Ectodermal cell (in vitro differentiated cells): Measurements from ENCODE around the gene KRTAP12-1.

ENCODE experiments used
- H3K27ac ChIP-seq: 2 replicates; pipeline ENCODE4 v1.7.0; 2013; ENCODE audit warnings: mild to moderate bottlenecking, low read depth, low read length; ENCODE audit not compliant: insufficient read depth, poor library complexity, severe bottlenecking
- H3K27me3 ChIP-seq: 2 replicates; pipeline ENCODE4 v1.7.0; 2013; ENCODE audit warnings: mild to moderate bottlenecking, low read length; ENCODE audit not compliant: insufficient read depth, control insufficient read depth, poor library complexity, severe bottlenecking
- H3K36me3 ChIP-seq: one replicate; pipeline ENCODE4 v1.7.0; 2013; ENCODE audit warnings: low read length; ENCODE audit not compliant: control insufficient read depth, insufficient read depth
- H3K4me1 ChIP-seq: one replicate; pipeline ENCODE4 v1.7.0; 2013; ENCODE audit warnings: low read length; ENCODE audit not compliant: control insufficient read depth, insufficient read depth
- H3K4me3 ChIP-seq: 2 replicates; pipeline ENCODE4 v1.7.0; 2013; ENCODE audit warnings: low read depth, low read length, control low read depth; ENCODE audit not compliant: insufficient read depth
- H3K9me3 ChIP-seq: 2 replicates; pipeline ENCODE4 v1.7.0; 2013; ENCODE audit warnings: mild to moderate bottlenecking, low read length, moderate library complexity; ENCODE audit not compliant: control insufficient read depth
- WGBS, 2 experiments: methylation state at CpG; one replicate each; pipeline ENCODE4 v1.1.7; 2013; ENCODE audit warnings: missing lambda C conversion rate in 2 of 2; 5-methylcytosine and 5-hydroxymethylcytosine counted together

The KRTAP12-1 gene

GRCh38 chr21:44711327-44712202, 29.6 kb upstream of the KRTAP12-1 start, which contains the start of gene TSPEAR:
TSPEAR (minus strand) TSS chr21:44711572; CDS start chr21:44711514, 58 bp downstream.
- no peaks in the 10 kb centered on the region for H3K36me3 ChIP-seq
- H3K4me1 ChIP-seq, result peaks cover 71% of the 10 kb centered on the region
- H3K4me3 ChIP-seq, result no peak within 1 kb of the TSS
- H3K9me3 ChIP-seq, result no peaks in the 10 kb centered on the region
- peaks cover 74% of the 10 kb centered on the region for H3K27me3 ChIP-seq
- H3K27ac ChIP-seq, result no peak within 1 kb of the TSS
- WGBS, 2 experiments, result 2% methylated on average over 41 of the region's 41 CpGs

GRCh38 chr21:44710756-44711326, 28.9 kb upstream of the KRTAP12-1 start:
- Histone ChIP-seq H3K4me3 (no peak overlapping the region), H3K36me3 (no peaks in the 10 kb centered on the region), H3K27me3 (peaks cover 81% of the 10 kb centered on the region), H3K4me1 (peaks cover 74% of the 10 kb centered on the region), H3K9me3 (no peaks in the 10 kb centered on the region), H3K27ac (no peak overlapping the region)
- 2 to 3% methylated on average over 20 of the region's 20 CpGs for WGBS, 2 experiments

GRCh38 chr21:44710294-44710665, 28.3 kb upstream of the KRTAP12-1 start:
- Histone ChIP-seq H3K27me3 (peaks cover 86% of the 10 kb centered on the region), H3K27ac (no peak overlapping the region), H3K9me3 (no peaks in the 10 kb centered on the region), H3K36me3 (no peaks in the 10 kb centered on the region), H3K4me3 (no peak overlapping the region), H3K4me1 (peaks cover 74% of the 10 kb centered on the region)
- 3% methylated on average over 17 of the region's 17 CpGs for WGBS, 2 experiments

- Histone ChIP-seq H3K27me3 (peaks cover 92% of the 10 kb centered on the region), H3K9me3 (no peaks in the 10 kb centered on the region), H3K27ac (no peak overlapping the region), H3K36me3 (no peaks in the 10 kb centered on the region), H3K4me1 (peaks cover 70% of the 10 kb centered on the region), H3K4me3 (no peak overlapping the region)
- WGBS, 2 experiments, result 2 to 3% methylated on average over 43 to 45 of the region's 45 CpGs
Observed at GRCh38 chr21:44709426-44710293, 27.7 kb upstream of the KRTAP12-1 start.

- no peaks in the 10 kb centered on the region for H3K36me3 ChIP-seq
- no peaks in the 10 kb centered on the region for H3K9me3 ChIP-seq
- H3K27me3 ChIP-seq, result peaks cover 97% of the 10 kb centered on the region
- H3K4me1 ChIP-seq, result peaks cover 73% of the 10 kb centered on the region
- H3K27ac ChIP-seq, result no peak overlapping the region
- WGBS, 2 experiments, result 3% methylated on average over 25 of the region's 25 CpGs
- no peak overlapping the region for H3K4me3 ChIP-seq
Observed at GRCh38 chr21:44708866-44709425, 27.0 kb upstream of the KRTAP12-1 start.

GRCh38 chr21:44708213-44708865, 26.4 kb upstream of the KRTAP12-1 start:
- H3K27ac ChIP-seq, result no peak overlapping the region
- no peaks in the 10 kb centered on the region for H3K9me3 ChIP-seq
- H3K4me1 ChIP-seq, result peaks cover 75% of the 10 kb centered on the region
- peaks cover 97% of the 10 kb centered on the region for H3K27me3 ChIP-seq
- H3K36me3 ChIP-seq, result no peaks in the 10 kb centered on the region
- WGBS, 2 experiments, result 1% methylated on average over 13 of the region's 13 CpGs
- no peak overlapping the region for H3K4me3 ChIP-seq

GRCh38 chr21:44706706-44707581, 25.0 kb upstream of the KRTAP12-1 start:
- WGBS, 2 experiments, result 1 to 2% methylated on average over 40 to 44 of the region's 46 CpGs
- no peak overlapping the region for H3K4me3 ChIP-seq
- H3K4me1 ChIP-seq, result peaks cover 67% of the 10 kb centered on the region
- no peak overlapping the region for H3K27ac ChIP-seq
- no peaks in the 10 kb centered on the region for H3K36me3 ChIP-seq
- H3K9me3 ChIP-seq, result no peaks in the 10 kb centered on the region
- H3K27me3 ChIP-seq, result peaks cover 83% of the 10 kb centered on the region

- Histone ChIP-seq H3K27ac (no peak overlapping the region), H3K9me3 (no peaks in the 10 kb centered on the region), H3K36me3 (no peaks in the 10 kb centered on the region), H3K4me3 (no peak overlapping the region), H3K4me1 (peaks cover 63% of the 10 kb centered on the region), H3K27me3 (peaks cover 75% of the 10 kb centered on the region)
- 5% methylated on average over 54 of the region's 54 CpGs for WGBS, 2 experiments
Observed at GRCh38 chr21:44706026-44706705, 24.2 kb upstream of the KRTAP12-1 start.
